ENCODE results near the gene MAGI3.

The MAGI3 gene

DNA sequence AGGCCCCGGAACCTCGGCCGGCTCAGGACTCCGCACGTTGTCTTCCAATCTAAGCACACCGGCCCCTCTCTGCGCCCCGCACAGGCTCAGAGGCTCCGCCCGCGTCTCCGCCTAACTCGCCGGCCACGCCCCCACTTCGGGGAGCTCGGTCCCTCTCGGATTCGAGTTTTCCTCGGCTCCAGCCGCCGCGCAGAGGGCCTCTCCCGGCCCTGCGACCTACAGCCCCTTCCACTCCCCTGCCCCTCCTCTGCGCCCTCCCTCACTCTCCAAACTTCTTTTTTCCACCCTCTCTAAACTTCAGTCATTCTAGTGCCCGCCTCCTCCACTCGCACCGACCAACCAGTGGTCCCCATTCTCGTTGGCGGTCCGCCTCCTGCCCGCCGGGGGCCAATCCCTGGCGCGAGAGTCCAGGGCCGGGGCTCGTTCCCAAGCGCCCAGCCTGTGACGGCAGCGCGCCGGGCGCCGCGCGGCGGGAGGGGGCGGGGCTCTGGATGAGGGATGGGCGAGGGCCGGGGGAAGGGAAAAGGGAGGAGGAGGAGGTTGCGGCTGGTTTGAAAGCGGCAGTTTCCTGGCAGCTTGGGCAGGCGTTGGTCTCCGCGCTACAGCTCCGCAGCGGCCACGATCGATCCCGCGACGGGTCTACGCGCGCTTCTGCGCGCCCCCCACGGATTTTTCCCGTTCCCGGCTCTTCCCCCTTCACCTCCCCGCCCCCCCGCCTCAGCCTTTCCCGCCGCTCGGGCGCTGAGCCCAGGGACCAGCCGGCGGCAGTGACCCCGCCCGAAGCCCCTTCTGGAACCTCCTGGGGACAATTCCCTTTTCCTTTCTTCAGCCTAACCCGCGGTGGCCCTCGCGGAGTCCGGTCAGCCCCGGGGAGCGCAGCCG, at the start of gene MAGI3:
Gene MAGI3 (plus strand): TSS at position 563 of the 882 bp plus-strand sequence. CDS start 519 bp downstream, outside the sequence.
- peak; percentile 91 to 94 for DNase-seq

- DNase-seq = no peak
Measured at GRCh38 chr1:113353580-113353979, 36.7 kb upstream of the MAGI3 start.

- no peak for DNase-seq
Measured at GRCh38 chr1:113363935-113364334, 26.4 kb upstream of the MAGI3 start.

- DNase-seq = no peak
Measured at GRCh38 chr1:113369040-113369439, 21.3 kb upstream of the MAGI3 start.

- DNase-seq = no peak
Measured at GRCh38 chr1:113369699-113370098, 20.6 kb upstream of the MAGI3 start.

- no peak for DNase-seq
Measured at GRCh38 chr1:113370868-113371267, 19.4 kb upstream of the MAGI3 start.

DNA sequence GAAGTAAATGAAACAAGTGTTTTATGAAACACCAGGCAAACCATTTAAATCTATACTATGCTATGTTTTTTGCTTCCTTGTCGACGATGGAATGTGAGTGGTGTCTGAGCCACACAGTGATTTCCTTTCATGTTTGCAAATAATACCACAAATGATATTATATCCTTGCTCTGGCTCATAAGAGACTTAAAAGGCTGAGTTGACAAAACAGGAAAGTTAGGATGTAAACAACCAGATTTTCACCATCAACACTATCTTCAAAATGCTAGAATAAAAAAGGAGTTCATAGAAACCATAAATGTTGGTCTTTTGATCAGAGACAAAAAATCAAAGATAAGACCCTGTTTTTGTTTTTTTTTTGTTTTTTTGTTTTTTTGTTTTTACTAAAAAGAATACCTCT, 17.8 kb upstream of the MAGI3 start:
- no peak for DNase-seq

DNA sequence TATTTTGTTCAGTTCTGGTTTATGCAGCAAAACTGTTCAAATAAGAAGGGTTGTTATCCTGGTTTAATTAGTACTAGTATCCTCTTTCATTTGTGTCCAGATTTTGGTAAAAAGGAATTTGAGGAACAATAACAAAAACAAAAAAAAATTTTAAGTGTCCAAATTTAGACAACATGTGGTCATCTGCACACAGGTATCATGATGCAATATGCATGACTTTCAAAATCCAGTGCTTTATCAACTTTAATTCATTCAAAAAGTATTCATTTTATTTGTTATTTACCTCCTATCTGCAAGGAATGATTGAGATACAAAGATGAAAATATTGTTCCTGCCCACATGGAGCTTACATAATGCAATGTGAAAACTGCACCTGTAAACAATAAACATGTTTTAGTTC, 16.7 kb upstream of the MAGI3 start:
- DNase-seq = no peak

DNA sequence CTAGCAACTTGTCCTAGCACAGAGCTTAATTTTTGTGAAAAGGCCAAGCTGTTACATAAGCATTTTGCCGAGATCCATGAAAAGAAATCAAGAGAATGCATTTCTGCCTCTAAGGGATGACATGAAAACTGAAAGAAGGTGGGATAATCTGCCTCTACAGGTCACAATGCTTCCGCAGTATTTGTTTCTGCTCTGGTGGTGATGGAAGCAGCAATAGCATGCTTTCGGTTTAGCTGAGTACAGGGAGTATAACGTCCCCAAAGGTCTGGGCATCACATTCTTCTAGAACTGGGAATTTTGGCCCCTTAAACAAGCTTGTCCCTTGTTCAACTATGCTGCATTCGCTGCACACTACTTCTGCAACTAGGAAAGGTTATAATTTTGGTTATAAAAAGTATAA, 14.4 kb upstream of the MAGI3 start:
- DNase-seq = no peak

- no peak for DNase-seq
Measured at GRCh38 chr1:113380075-113380474, 10.2 kb upstream of the MAGI3 start.

- DNase-seq = no peak
Measured at GRCh38 chr1:113388017-113388620, 2.2 kb upstream of the MAGI3 start.

DNA sequence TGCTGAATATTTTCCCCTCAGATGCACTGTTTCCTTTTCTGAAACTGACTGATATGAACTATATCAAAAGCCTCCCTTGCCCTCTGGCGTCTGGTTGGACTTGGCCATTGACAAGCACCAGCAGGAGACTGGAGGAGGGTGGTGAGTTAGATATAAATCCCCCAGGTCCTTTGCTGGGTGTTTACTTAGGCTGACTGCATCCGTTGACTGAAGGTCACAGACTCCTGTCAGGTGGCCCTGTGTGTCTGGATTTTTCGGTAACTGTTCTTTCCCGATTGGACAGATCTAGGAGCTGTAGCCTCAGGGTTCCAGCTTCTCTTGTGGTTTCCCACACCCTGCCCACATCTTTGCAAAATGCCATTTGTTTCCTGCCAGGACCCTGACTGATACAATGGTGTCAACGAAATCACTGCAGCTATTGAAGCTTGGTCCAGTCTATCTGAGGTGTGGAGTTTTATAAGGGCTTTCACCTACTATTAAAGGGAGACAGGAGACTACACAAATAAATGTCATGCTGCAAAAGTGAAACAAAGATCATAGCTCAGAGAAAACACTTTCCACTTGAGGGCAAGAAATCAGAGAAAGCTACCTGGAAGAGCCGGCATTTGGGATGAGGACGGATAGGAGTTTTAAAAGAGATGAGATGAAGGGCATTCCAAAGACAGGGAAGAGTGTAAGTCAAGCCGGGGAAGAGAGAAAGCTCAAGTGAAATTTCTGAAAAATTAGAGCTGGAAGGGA, 1.5 kb upstream of the MAGI3 start:
- DNase-seq = no peak

GRCh38 chr1:113389359-113389952, 859 bp upstream of the MAGI3 start:
- no peak for DNase-seq

- DNase-seq = peak; percentile 31 to 45
Measured at GRCh38 chr1:113390871-113391648, 745 bp downstream of the MAGI3 start.

GRCh38 chr1:113391649-113392271, 1.4 kb downstream of the MAGI3 start:
- DNase-seq = peak in 1 of 2 donors; percentile 1

DNA sequence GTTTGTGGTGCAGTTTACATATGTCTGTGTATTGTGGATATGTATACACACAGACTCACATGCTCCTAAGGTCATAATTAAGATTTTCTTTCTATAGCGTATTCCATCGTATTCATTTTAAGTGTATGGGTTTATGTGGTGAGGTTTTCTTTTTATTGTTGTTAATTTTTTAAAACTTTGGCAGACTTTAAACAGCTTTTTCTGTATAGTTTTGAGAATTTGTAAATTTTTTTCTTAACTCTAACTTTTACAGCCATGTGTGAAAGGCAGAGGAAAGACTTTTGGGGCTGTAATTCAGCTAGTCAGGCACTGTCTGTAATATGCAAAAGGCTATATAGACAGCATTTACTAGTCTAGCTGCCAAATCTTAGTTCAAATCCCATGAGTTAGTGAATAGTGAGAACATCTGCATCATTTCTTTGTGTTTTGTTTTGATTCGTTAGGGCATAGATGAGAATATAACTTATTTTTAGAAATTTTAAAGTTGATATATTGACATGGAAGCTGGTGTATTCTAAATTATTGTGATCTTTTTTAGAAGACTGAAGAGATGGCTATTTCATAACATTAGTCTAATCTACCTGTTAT, 2.3 kb downstream of the MAGI3 start:
- no peak for DNase-seq

DNA sequence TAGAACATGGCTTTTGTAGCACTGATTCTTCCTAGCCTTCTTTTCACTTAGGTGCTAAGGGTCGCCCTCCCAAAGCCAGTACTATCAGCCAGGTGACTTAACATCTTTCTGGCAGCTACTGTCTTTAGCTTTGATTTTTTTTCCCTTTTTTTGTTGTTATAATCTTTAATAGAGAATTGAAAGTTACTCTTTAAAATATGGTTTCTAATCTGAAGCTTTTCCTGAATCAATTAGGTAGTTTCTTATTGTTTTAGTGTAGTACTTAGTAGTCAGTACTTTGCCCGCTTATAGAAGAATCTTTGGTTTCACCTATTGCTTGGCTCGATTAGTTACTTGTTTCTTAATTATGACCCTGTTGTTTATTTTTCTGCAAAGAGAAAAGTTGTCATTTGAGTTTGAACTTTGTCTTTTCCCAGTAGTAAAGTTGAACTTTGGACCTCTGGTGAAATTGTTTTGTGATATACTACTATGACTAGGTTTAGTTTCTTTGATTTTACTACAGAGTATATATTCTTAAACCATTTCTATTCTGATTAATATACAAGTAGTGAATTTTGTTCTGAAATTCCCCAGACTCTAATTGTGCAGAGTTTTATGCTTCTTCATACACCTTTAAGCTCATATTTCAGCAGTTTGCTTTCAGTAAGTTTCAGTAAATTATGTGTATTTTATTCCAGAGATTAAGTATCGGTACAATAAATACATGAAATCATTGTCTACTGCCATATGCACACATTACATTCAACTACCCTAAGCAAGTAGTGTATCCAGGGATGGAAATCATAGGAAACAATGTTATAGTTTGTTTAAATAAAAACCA, 3.9 kb downstream of the MAGI3 start:
- DNase-seq = no peak

DNA sequence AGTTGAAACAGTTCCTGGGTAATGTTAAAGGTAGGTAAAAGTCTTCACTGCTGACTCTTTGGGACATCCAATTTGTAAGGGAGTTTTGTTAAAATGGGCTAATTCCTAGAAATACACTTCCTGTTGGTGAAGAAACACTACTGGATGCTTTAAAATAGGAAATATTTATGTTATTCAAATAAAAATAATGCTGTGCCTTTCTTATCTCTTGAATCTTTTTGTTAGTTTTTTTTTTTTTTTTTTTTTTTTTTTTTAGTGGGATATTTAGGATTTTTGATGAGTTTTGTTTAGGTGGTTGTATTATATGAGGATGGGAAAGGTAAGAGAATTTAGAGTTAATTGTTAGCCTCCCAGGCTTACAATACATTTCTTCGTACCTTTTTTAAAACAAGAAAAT, 4.5 kb downstream of the MAGI3 start:
- DNase-seq = no peak

GRCh38 chr1:113396102-113396501, 5.8 kb downstream of the MAGI3 start:
- DNase-seq = no peak

- no peak for DNase-seq
Measured at GRCh38 chr1:113396585-113396984, 6.3 kb downstream of the MAGI3 start.
